Immature natural killer cell (primary cell): ENCODE results near the gene KCNQ5. TPM values are rescaled to one million over a fixed set of nuclear protein-coding genes. Genes with fewer than 3 reads are reported as not detected.

Experiments used
- DNase-seq, 3 donors: peaks; one replicate each; pipeline ENCODE4 v3.0.0; 2022; ENCODE audit warnings: mixed read lengths in 1 of 3
- H3K27ac Mint-ChIP-seq, 6 donors: one replicate each; pipeline ENCODE4 v1.8.0; 2020; ENCODE audit warnings: mixed read lengths in 6 of 6, mild to moderate bottlenecking in 5 of 6, inconsistent platforms in 4 of 6, moderate library complexity in 3 of 6
- H3K27me3 Mint-ChIP-seq, 3 donors: one replicate each; pipeline ENCODE4 v1.8.0; 2020 to 2021; ENCODE audit warnings: low read depth in 3 of 3, mild to moderate bottlenecking in 3 of 3, mixed read lengths in 3 of 3, moderate library complexity in 3 of 3, inconsistent platforms in 1 of 3
- H3K36me3 Mint-ChIP-seq, 3 donors: one replicate each; pipeline ENCODE4 v1.8.0; 2020; ENCODE audit warnings: mixed read lengths in 3 of 3, inconsistent platforms in 2 of 3, mild to moderate bottlenecking in 2 of 3
- H3K4me1 Mint-ChIP-seq, 2 donors: one replicate each; pipeline ENCODE4 v1.8.0; 2020; ENCODE audit warnings: inconsistent platforms in 2 of 2, mild to moderate bottlenecking in 2 of 2, mixed read lengths in 2 of 2, moderate library complexity in 1 of 2
- H3K4me3 Mint-ChIP-seq, 5 donors: one replicate each; pipeline ENCODE4 v1.8.0; 2020; ENCODE audit warnings: mild to moderate bottlenecking in 5 of 5, mixed read lengths in 5 of 5, inconsistent platforms in 3 of 5, moderate library complexity in 3 of 5
- H3K9me3 Mint-ChIP-seq, 6 donors: one replicate each; pipeline ENCODE4 v1.8.0; 2020; ENCODE audit warnings: mild to moderate bottlenecking in 6 of 6, mixed read lengths in 6 of 6, inconsistent platforms in 4 of 6, moderate library complexity in 3 of 6
- polyA plus RNA-seq, 3 donors: library from polyadenylated mRNA; unstranded; fragments of 300-500 nt; fragmentation: Illumina TruSeq; gene quantifications; one replicate each; pipeline ENCODE4 v1.2.3, GENCODE V29; 2021

KCNQ5 gene
- polyA plus RNA-seq, 3 donors from 2014 or later, result 1.3 to 4.3 (median 1.8) TPM

GRCh38 chr6:72842140-72842539 is 220.3 kb downstream of the KCNQ5 start:
- Mint-ChIP-seq H3K9me3 (no peaks in the 10 kb centered on the region), H3K36me3 (no peaks in the 10 kb centered on the region), H3K27me3 (peaks cover 0 to 2% (median 0%) of the 10 kb centered on the region in 3 donors), H3K27ac (no peak overlapping the region), H3K4me1 (no peaks in the 10 kb centered on the region), H3K4me3 (no peak overlapping the region)
- no peak for DNase-seq

GRCh38 chr6:72844614-72845013 is 222.8 kb downstream of the KCNQ5 start:
- H3K27ac Mint-ChIP-seq, result no peak overlapping the region
- H3K4me3 Mint-ChIP-seq, result no peak overlapping the region
- H3K9me3 Mint-ChIP-seq, result no peaks in the 10 kb centered on the region
- no peaks in the 10 kb centered on the region for H3K4me1 Mint-ChIP-seq
- H3K27me3 Mint-ChIP-seq, result peaks cover 0 to 3% (median 0%) of the 10 kb centered on the region in 3 donors
- H3K36me3 Mint-ChIP-seq, result peaks cover 0 to 4% (median 0%) of the 10 kb centered on the region in 3 donors
- no peak for DNase-seq

DNA sequence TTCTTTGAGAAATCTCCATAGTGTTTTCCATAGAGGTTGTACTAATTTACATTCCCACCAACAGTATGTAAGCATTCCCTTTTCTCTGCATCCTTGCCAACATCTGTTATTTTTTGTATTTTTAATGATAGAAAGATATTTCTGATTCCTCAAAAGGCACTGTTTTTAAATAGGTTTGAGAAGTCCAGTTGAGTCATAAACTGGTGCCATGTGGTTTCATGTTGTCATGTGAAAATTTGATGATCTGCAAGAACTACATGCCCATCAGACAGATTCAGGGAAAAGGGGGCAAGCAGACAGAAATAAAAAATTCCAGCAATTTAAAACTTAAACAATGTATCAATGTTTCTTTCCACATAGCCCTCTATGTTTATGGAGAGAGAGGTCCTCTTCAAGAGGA is 227.5 kb downstream of the KCNQ5 start:
- Mint-ChIP-seq H3K36me3 (peaks cover 0 to 4% (median 0%) of the 10 kb centered on the region in 3 donors), H3K4me3 (no peak overlapping the region), H3K4me1 (no peaks in the 10 kb centered on the region), H3K27me3 (peaks cover 0 to 2% (median 0%) of the 10 kb centered on the region in 3 donors), H3K9me3 (no peaks in the 10 kb centered on the region), H3K27ac (no peak overlapping the region)
- no peak for DNase-seq

DNA sequence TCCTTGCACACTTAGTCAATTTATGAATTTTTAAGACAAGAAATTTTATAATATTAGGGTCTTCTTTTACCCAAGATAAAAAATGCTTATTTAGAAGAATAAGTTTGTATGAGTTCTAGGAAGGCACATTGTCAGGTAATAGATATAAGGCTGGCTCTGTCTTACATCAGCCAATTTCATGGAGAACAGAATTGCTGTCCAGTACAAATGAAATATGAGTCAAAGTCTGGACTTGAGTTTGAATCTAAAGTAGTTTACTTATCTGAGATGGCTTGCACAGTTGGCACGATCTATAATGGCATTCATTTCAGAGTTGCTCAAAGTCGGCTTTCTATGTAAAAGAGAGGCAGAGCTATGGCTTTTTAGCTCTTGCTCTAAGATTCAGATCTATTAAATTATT is 228.2 kb downstream of the KCNQ5 start:
- no peak for DNase-seq
- Mint-ChIP-seq H3K4me3 (no peak overlapping the region), H3K9me3 (no peaks in the 10 kb centered on the region), H3K27ac (no peak overlapping the region), H3K4me1 (no peaks in the 10 kb centered on the region), H3K36me3 (peaks cover 0 to 4% (median 0%) of the 10 kb centered on the region in 3 donors), H3K27me3 (peaks cover 0 to 2% (median 0%) of the 10 kb centered on the region in 3 donors)

DNA sequence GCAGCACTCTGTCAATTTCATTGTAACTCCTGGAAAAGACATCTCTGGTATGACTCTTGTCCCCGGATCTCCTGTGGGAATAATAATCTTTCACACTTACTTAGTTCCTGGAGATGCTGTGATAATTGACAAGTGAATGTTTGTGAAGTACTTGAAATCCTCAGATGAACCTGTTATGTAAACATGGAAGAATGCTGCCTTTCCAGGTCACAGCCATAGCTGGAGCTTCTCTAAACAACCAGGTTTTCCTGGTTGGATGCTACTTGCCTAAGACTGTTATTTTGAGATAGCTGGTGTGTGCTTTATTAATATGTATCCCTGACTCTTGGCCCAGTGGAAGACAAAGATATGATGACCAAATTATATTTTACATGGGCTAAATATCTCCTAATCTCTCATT is 228.6 kb downstream of the KCNQ5 start:
- no peaks in the 10 kb centered on the region for H3K9me3 Mint-ChIP-seq
- H3K4me1 Mint-ChIP-seq, result no peaks in the 10 kb centered on the region
- H3K36me3 Mint-ChIP-seq, result peaks cover 0 to 4% (median 0%) of the 10 kb centered on the region in 3 donors
- no peak overlapping the region for H3K27ac Mint-ChIP-seq
- peaks cover 0 to 2% (median 0%) of the 10 kb centered on the region in 3 donors for H3K27me3 Mint-ChIP-seq
- no peak for DNase-seq
- H3K4me3 Mint-ChIP-seq, result no peak overlapping the region

DNA sequence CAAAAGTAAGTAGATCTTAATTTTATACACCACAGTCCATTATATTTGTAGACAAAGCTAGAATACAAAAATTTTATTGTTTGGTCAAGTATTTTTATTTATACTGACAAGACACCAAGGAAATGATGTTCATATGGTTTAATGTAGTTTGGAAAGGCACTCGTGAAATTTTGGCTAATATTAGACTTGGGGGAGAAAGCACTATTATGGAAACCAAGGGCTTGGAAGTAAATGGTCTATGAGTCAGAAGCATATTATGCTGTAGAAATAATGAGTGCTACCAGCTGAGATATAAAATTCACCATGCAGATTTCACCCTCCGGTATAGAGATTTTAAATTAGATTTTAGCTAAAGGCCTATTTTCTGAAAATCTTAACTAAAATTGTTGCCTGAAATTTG is 233.6 kb downstream of the KCNQ5 start:
- no peaks in the 10 kb centered on the region for H3K9me3 Mint-ChIP-seq
- H3K4me1 Mint-ChIP-seq, result no peaks in the 10 kb centered on the region
- no peaks in the 10 kb centered on the region for H3K27me3 Mint-ChIP-seq
- H3K27ac Mint-ChIP-seq, result no peak overlapping the region
- no peaks in the 10 kb centered on the region for H3K36me3 Mint-ChIP-seq
- DNase-seq, result no peak
- no peak overlapping the region for H3K4me3 Mint-ChIP-seq

DNA sequence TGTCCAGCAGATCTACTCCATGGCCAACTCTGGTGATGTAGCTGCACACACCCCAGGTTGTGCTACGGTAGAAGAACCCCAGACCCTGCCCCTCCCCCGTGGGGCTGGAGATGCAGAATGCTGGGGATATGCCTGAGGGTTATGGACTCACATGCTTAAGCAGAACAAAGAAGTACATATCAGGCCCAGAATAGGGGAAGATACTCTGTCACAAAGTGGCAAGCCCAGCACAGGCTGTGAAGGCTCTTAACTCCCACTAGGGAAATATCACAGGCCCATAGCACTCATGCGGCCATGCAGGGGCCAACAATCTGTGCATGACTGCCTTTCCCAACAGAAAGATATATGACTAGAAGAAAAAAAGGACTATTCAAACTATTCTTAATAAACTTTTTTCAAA is 234.9 kb downstream of the KCNQ5 start:
- H3K36me3 Mint-ChIP-seq, result no peaks in the 10 kb centered on the region
- H3K9me3 Mint-ChIP-seq, result no peaks in the 10 kb centered on the region
- no peak overlapping the region for H3K4me3 Mint-ChIP-seq
- no peak overlapping the region for H3K27ac Mint-ChIP-seq
- DNase-seq, result no peak
- H3K4me1 Mint-ChIP-seq, result peaks cover 1 to 3% of the 10 kb centered on the region in 2 donors
- H3K27me3 Mint-ChIP-seq, result no peaks in the 10 kb centered on the region

GRCh38 chr6:72857791-72858585 is 236.1 kb downstream of the KCNQ5 start:
- Mint-ChIP-seq H3K27me3 (peaks cover 0 to 1% (median 0%) of the 10 kb centered on the region in 3 donors), H3K4me3 (no peak overlapping the region), H3K9me3 (no peaks in the 10 kb centered on the region), H3K27ac (no peak overlapping the region), H3K36me3 (no peaks in the 10 kb centered on the region), H3K4me1 (peaks cover 7 to 11% of the 10 kb centered on the region in 2 donors)
- DNase-seq, result no peak

- DNase-seq, result no peak
- peak overlapping the region in 1 of 6 donors; percentile 64 for H3K27ac Mint-ChIP-seq
- H3K4me1 Mint-ChIP-seq, result peaks cover 7 to 11% of the 10 kb centered on the region in 2 donors
- peaks cover 0 to 5% (median 0%) of the 10 kb centered on the region in 3 donors for H3K36me3 Mint-ChIP-seq
- H3K9me3 Mint-ChIP-seq, result no peaks in the 10 kb centered on the region
- no peak overlapping the region for H3K4me3 Mint-ChIP-seq
- peaks cover 0 to 1% (median 0%) of the 10 kb centered on the region in 3 donors for H3K27me3 Mint-ChIP-seq
These were observed 239.2 kb downstream of the KCNQ5 start for GRCh38 chr6:72861059-72861458.

GRCh38 chr6:72861935-72862432 is 240.1 kb downstream of the KCNQ5 start:
- peak overlapping the region in 2 of 6 donors; percentile 63 to 64 for H3K27ac Mint-ChIP-seq
- no peak for DNase-seq
- H3K27me3 Mint-ChIP-seq, result peaks cover 0 to 1% (median 0%) of the 10 kb centered on the region in 3 donors
- peaks cover 0 to 5% (median 0%) of the 10 kb centered on the region in 3 donors for H3K36me3 Mint-ChIP-seq
- no peak overlapping the region for H3K4me3 Mint-ChIP-seq
- no peaks in the 10 kb centered on the region for H3K9me3 Mint-ChIP-seq
- peaks cover 7 to 11% of the 10 kb centered on the region in 2 donors for H3K4me1 Mint-ChIP-seq

DNA sequence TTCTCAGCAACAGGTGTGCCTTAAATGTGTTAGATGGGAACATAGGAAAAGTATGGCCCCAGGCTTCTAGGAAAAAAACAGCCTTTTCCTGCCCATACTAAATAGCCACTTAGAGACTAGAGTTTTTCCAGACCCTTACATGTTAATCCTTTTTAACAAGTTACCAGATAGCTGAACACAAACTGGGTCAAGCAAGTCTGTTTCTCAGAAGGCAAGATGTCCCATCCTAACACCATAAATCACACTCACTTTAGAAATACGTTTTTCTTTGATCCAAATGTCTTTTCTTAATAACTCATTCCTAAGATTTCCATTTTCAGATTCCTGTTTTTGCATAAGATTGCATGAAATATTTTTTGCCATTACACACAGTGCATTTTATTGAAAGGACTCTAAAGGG is 241.3 kb downstream of the KCNQ5 start:
- peaks cover 0 to 1% (median 0%) of the 10 kb centered on the region in 3 donors for H3K27me3 Mint-ChIP-seq
- H3K9me3 Mint-ChIP-seq, result no peaks in the 10 kb centered on the region
- H3K4me1 Mint-ChIP-seq, result peaks cover 7 to 11% of the 10 kb centered on the region in 2 donors
- H3K4me3 Mint-ChIP-seq, result no peak overlapping the region
- DNase-seq, result no peak
- peaks cover 0 to 5% (median 0%) of the 10 kb centered on the region in 3 donors for H3K36me3 Mint-ChIP-seq
- no peak overlapping the region for H3K27ac Mint-ChIP-seq

DNA sequence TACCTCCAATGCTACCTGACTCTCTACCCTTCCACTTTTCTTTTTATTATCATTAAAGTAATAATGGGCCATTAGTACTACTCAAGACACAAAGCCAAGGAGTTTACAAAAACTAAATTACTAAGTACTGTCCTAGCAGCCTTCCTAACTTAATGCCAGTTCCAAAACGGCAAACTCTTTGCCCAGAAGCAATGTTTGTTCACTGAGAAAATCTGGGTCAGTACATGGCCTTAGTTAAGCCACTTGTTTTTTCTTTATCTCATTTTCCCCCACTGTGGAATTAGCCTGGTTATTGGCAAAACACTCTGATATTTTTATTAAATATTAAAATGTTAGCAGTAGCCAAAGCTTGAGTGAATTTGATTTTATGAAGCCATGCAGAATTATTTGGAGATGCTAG is 242.4 kb downstream of the KCNQ5 start:
- no peak for DNase-seq
- Mint-ChIP-seq H3K4me3 (no peak overlapping the region), H3K27me3 (peaks cover 0 to 1% (median 0%) of the 10 kb centered on the region in 3 donors), H3K27ac (no peak overlapping the region), H3K4me1 (peaks cover 7 to 11% of the 10 kb centered on the region in 2 donors), H3K9me3 (no peaks in the 10 kb centered on the region), H3K36me3 (peaks cover 0 to 5% (median 0%) of the 10 kb centered on the region in 3 donors)

DNA sequence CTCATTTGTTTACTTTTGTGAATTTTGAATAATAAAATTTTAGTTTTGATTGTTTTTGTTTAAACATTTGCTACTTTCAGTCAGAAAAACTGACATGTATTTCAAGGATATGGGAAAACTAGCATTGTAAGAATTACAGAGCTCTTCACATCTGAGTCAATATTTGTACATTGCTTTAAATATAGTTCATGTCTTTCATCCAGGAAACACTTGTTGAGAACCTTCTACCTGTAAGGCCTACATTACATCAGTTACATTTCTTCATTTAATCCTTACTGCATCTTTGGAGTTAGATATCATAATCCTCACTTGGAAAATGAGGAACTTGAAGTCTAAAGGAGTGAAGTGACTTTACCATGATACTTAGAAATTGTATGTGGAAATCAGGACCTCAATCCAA is 242.9 kb downstream of the KCNQ5 start:
- Mint-ChIP-seq H3K27ac (no peak overlapping the region), H3K9me3 (no peaks in the 10 kb centered on the region), H3K4me1 (peaks cover 7 to 11% of the 10 kb centered on the region in 2 donors), H3K36me3 (peaks cover 0 to 5% (median 0%) of the 10 kb centered on the region in 3 donors), H3K4me3 (no peak overlapping the region), H3K27me3 (peaks cover 0 to 1% (median 0%) of the 10 kb centered on the region in 3 donors)
- DNase-seq, result no peak

DNA sequence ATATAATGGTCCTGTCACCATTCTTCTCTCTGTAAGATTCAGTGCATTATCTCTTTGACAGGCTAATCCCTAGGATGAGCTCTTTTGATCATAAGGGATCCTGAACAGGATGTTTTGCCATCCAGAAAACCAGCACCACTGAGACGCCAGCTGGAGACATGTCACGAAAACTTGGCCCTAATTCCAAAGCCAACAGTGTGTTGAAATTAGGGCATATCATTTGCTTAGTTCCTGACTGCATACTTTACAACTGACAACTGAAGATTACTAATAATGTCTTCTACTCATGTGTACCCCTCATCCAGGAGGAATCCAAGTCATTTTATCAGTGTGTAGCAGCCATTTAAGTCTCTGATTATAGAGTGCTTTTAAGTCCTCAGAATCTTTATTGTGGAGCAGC is 243.6 kb downstream of the KCNQ5 start:
- peaks cover 0 to 1% (median 0%) of the 10 kb centered on the region in 3 donors for H3K27me3 Mint-ChIP-seq
- no peak overlapping the region for H3K27ac Mint-ChIP-seq
- peaks cover 7 to 11% of the 10 kb centered on the region in 2 donors for H3K4me1 Mint-ChIP-seq
- peaks cover 0 to 5% (median 0%) of the 10 kb centered on the region in 3 donors for H3K36me3 Mint-ChIP-seq
- H3K4me3 Mint-ChIP-seq, result no peak overlapping the region
- H3K9me3 Mint-ChIP-seq, result no peaks in the 10 kb centered on the region
- no peak for DNase-seq
